PFSK-1 (cell line): ENCODE measurements around the gene ID2.

Experiments
- FOXP2 ChIP-seq: optimal IDR thresholded peaks from 2 replicates; pipeline ENCODE3; 2011; ENCODE audit warnings: borderline replicate concordance, control low read depth, inconsistent platforms; ENCODE audit not compliant: insufficient read depth; ENCODE audit errors: extremely low read length, extremely low read depth
- POLR2AphosphoS5 ChIP-seq: IDR thresholded peaks from 2 replicates; pipeline ENCODE4 v1.6.1; 2012; ENCODE audit warnings: low read depth, mild to moderate bottlenecking, control low read depth, low read length, moderate library complexity
- SIN3A ChIP-seq: IDR thresholded peaks from 2 replicates; pipeline ENCODE4 v1.6.1; 2012; ENCODE audit warnings: mild to moderate bottlenecking, low read length, moderate library complexity, borderline replicate concordance; ENCODE audit not compliant: insufficient read depth
- TAF1 ChIP-seq: IDR thresholded peaks from 2 replicates; pipeline ENCODE4 v1.6.1; 2012; ENCODE audit warnings: low read length, control low read depth, borderline replicate concordance; ENCODE audit not compliant: insufficient read depth
- TF ChIP-seq, protein P1 (sequence below), 2 experiments: IDR thresholded peaks; 2 replicates each; pipeline versions ENCODE4 v1.6.1 to v1.8.0; 2011 to 2012; ENCODE audit warnings: low read depth in 2 of 2, low read length in 2 of 2, control low read depth in 1 of 2, inconsistent platforms in 1 of 2, mild to moderate bottlenecking in 1 of 2, moderate library complexity in 1 of 2; ENCODE audit not compliant: insufficient read depth in 1 of 2

The ID2 gene

DNA sequence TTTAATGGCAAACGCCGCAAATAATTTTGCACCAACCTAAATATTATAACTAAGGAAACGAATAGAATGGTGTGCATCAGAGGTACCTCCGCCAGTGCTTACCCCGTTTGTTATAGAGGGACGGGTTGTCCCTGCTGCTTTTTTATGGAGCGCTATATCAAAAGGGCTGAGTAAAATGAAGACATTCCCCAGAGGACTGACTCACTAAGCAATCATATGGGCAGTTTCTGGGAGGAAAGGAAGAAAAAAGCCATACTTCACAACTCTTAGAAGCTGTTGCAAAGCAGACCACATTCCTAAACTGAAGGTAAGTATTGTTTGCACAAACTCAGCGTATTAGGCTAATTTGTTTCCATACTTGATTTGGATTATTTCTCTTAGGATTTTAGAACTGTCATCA lies 12.9 kb downstream of the ID2 start:
- TF ChIP-seq FOXP2 (no peak), SIN3A (no peak), TAF1 (no peak), POLR2AphosphoS5 (no peak)
- TF ChIP-seq, protein P1, sequence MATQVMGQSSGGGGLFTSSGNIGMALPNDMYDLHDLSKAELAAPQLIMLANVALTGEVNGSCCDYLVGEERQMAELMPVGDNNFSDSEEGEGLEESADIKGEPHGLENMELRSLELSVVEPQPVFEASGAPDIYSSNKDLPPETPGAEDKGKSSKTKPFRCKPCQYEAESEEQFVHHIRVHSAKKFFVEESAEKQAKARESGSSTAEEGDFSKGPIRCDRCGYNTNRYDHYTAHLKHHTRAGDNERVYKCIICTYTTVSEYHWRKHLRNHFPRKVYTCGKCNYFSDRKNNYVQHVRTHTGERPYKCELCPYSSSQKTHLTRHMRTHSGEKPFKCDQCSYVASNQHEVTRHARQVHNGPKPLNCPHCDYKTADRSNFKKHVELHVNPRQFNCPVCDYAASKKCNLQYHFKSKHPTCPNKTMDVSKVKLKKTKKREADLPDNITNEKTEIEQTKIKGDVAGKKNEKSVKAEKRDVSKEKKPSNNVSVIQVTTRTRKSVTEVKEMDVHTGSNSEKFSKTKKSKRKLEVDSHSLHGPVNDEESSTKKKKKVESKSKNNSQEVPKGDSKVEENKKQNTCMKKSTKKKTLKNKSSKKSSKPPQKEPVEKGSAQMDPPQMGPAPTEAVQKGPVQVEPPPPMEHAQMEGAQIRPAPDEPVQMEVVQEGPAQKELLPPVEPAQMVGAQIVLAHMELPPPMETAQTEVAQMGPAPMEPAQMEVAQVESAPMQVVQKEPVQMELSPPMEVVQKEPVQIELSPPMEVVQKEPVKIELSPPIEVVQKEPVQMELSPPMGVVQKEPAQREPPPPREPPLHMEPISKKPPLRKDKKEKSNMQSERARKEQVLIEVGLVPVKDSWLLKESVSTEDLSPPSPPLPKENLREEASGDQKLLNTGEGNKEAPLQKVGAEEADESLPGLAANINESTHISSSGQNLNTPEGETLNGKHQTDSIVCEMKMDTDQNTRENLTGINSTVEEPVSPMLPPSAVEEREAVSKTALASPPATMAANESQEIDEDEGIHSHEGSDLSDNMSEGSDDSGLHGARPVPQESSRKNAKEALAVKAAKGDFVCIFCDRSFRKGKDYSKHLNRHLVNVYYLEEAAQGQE (IDR thresholded peaks at IDR 0.05; ENCODE audit: insufficient read depth in 1 of 2, low read depth in 2 of 2, low read length in 2 of 2) = no peak

- TF ChIP-seq POLR2AphosphoS5 = no peak
- TF ChIP-seq, protein P1 (IDR thresholded peaks at IDR 0.05; ENCODE audit: insufficient read depth in 1 of 2, low read depth in 2 of 2, low read length in 2 of 2) = no peak
- no peak for TF ChIP-seq TAF1
- TF ChIP-seq SIN3A = no peak
- no peak for TF ChIP-seq FOXP2
Observed at GRCh38 chr2:8697190-8697589, 15.3 kb downstream of the ID2 start.

GRCh38 chr2:8699839-8700238 lies 18.0 kb downstream of the ID2 start:
- TF ChIP-seq SIN3A (no peak), FOXP2 (no peak), POLR2AphosphoS5 (no peak), TAF1 (no peak)
- TF ChIP-seq, protein P1 (IDR thresholded peaks at IDR 0.05; ENCODE audit: insufficient read depth in 1 of 2, low read depth in 2 of 2, low read length in 2 of 2) = no peak

DNA sequence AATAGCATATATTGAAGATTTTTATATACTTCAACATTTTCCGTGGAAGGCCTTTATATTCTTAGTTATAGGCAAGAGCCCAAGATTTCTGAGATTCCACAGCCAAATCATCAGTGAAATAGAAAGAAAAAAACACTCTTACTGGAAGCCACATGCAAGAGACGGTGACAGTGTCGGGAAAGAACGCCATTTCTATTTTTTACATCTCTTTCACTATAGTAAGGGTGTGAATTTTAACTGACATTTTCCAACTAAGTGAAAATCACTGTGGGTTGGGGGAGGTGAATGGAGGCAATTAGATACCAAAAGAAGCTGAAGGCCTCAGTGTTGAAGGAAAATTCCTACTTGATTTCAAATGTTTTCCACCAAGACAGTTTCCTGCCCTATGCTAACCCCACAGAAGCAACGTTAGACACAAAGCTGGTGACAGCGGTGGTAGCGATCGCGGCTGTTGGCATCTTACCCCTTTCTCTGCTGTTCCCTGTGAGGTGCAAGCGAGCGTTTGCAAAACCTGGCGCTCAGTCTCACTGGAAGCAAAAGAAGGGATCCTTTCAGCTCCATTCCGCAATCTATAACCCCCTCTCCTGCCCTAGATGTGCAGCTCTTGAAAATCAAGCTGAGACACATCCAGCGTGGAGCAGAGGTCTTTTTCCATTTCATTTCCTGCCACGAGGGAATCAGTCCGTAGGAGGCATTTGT lies 20.0 kb downstream of the ID2 start:
- no peak for TF ChIP-seq TAF1
- TF ChIP-seq FOXP2 = no peak
- no peak for TF ChIP-seq SIN3A
- no peak for TF ChIP-seq POLR2AphosphoS5
- TF ChIP-seq, protein P1 (IDR thresholded peaks at IDR 0.05; ENCODE audit: insufficient read depth in 1 of 2, low read depth in 2 of 2, low read length in 2 of 2) = no peak

- TF ChIP-seq, protein P1 (IDR thresholded peaks at IDR 0.05; ENCODE audit: insufficient read depth in 1 of 2, low read depth in 2 of 2, low read length in 2 of 2) = no peak
- no peak for TF ChIP-seq SIN3A
- no peak for TF ChIP-seq TAF1
- TF ChIP-seq POLR2AphosphoS5 = no peak
- no peak for TF ChIP-seq FOXP2
Observed at GRCh38 chr2:8704906-8705305, 23.1 kb downstream of the ID2 start.
